CD4-positive, CD25-positive, alpha-beta regulatory T cell (primary cell): ENCODE data around the gene ITGB8. TPM values are rescaled to one million over a fixed set of nuclear protein-coding genes. Genes with fewer than 3 reads are reported as not detected.

ENCODE experiments used
- polyA plus RNA-seq, 4 donors: library from polyadenylated mRNA; unstranded; fragments of 300-500 nt; fragmentation: Illumina TruSeq; gene quantifications; one replicate each; pipeline ENCODE4 v1.2.3, GENCODE V29; 2021
- total RNA-seq: library from RNA; stranded (reverse); gene quantifications from one replicate; pipeline ENCODE4 v1.2.3, GENCODE V29; 2022

ITGB8 gene
- total and polyA plus RNA-seq, 5 donors from 2014 or later = 0.06 to 2.1 (median 0.55) TPM; not detected in 2

Other genes with a start within 250 kb of the ITGB8 start
- gene MACC1, start 113.5 kb upstream of the ITGB8 start, total RNA-seq = 1.0 TPM
- gene MACC1, start 113.5 kb upstream of the ITGB8 start, polyA plus RNA-seq = under 1 TPM in 2 of 4 donors, not detected in 2; 0.12 to 0.21 TPM